Activated T-cell treated with anti-CD3 and anti-CD28 coated beads, Interleukin-2, amount 50 U/mL, for 1 hour (primary cell): ENCODE results near the gene BRINP2.

Experiments used
- DNase-seq: peaks from one replicate; pipeline ENCODE4 v3.0.0-alpha.2; 2020

BRINP2 gene

GRCh38 chr1:177165069-177165439, 5.7 kb upstream of the BRINP2 start:
- DNase-seq = no peak

- no peak for DNase-seq
Observed at GRCh38 chr1:177171536-177172123, 872 bp downstream of the BRINP2 start.

- DNase-seq = no peak
Observed at GRCh38 chr1:177172272-177172671, 1.5 kb downstream of the BRINP2 start.

DNA sequence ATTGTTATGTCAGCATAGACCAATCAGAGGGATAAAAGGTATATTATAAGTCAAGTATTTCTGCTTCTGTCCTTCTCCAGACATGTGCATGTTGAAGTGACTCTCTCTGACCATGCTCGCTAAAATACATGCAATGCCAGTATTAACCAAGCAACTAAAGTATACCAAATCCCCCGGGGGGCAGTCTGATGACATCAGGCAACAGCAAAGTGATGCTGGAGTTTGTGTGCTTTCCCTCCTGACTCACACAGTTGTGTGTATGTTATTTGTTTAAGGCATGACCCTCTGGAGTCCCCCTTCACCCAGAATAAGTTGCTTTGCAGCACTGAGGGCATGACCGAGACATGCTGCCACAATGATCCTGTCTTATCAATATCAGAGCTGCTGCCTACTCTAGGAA, 2.1 kb downstream of the BRINP2 start:
- no peak for DNase-seq

DNA sequence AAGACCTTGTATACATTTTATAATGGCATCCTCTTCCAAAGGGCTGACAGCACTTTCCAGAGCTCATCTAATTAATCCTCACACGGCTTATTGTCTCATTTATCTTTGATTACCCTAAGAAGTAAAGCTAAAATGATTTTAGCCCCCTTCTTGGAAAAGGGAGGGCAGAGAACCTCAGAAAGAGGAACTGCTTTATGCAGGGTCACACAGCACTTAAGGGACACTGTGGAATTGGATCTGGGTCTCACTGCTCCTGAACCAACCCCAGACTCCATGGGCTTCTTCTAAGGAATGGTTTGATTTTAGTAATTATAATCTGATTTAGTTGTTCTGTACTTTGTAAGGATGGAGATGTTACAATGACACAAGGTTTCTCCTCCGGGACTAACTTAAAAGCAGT, 3.2 kb downstream of the BRINP2 start:
- no peak for DNase-seq

- DNase-seq = no peak
Observed at GRCh38 chr1:177174921-177175634, 4.3 kb downstream of the BRINP2 start.

- no peak for DNase-seq
Observed at GRCh38 chr1:177181280-177181630, 10.5 kb downstream of the BRINP2 start.

DNA sequence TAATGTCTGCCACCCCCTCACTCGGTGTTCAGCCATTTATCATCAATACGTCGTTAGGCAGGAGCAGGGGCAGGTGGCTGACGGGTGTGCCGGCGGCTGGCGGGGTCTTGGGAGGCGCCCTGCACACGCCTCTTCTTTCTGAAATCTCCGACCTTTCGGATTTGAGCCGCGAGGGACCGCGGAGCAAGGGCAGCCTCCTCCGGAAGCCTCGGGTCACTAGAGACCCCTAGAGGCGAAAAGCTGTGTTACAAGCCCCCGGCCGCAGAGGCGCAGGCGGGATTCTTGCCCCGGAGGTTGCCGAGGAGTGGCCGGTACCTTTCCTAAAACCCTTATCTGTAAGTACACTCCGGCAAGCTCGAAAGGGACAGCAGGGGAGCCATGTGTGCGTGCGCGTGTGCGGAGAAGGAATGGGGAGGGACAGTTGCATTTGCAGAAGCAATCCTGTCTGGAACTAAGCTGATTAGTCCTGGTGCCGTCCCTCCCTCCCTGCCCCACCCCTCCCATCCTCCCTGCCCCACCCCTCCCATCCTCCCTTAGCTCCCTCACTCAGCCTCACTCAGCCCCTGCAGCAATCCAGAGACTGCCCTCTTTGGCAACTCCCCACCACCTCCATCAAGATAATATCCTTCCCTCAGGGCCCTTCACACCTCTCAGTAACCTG, 11.0 kb downstream of the BRINP2 start:
- no peak for DNase-seq

- no peak for DNase-seq
Observed at GRCh38 chr1:177183836-177184235, 13.1 kb downstream of the BRINP2 start.

DNA sequence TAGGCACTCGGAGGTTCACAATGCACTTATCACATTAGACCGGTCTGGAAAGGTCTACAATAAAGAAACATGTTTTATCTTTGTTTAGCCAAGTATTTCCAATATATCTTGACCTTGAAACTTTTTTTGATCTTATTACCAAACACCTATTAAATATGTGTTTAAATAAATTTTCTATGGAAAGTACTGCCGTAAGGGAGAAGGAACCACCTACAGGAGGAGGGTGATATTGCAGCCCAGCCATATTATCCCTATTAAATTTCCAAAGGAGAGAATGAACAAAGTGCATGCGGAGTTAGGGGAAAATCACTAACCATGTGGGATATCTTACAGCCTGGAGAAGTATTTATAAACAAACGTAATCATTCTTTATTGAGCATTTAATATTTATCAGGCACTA, 14.5 kb downstream of the BRINP2 start:
- DNase-seq = no peak

- no peak for DNase-seq
Observed at GRCh38 chr1:177186639-177187038, 15.9 kb downstream of the BRINP2 start.

DNA sequence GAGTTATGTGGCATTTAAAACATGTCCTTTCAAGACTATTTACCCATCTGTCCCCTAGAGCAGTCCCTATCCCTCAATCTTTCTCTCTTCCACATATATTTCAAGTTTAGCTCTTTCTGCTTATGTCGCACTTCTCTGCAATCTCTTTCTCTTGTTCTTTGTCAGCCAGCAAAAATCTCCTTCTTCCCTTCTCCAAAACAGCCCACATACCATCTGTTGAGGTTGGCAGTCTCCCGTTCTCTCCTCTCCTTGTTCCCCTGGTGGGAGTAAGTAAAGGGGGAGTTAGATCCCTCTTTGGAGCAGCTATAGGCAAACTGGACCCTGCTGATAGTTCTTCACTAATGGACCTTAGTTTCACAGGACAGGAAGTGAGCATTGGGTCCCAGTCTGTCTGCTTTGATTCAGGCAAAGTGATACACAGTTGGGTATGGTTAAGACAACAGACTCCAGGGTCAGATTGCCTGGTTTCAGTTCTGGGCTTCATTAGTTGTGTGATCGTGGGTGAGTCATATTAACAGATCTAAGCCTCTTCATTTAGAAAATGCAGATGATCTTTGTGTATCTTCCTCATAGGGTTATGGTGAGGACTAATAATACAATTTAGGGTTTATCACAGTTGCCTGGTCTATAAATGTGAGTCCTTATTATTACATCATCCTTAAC, 19.7 kb downstream of the BRINP2 start:
- DNase-seq = no peak

- DNase-seq = no peak
Observed at GRCh38 chr1:177198243-177198642, 27.5 kb downstream of the BRINP2 start.

- DNase-seq = no peak
Observed at GRCh38 chr1:177200290-177200689, 29.5 kb downstream of the BRINP2 start.

GRCh38 chr1:177206831-177207355, 36.1 kb downstream of the BRINP2 start:
- no peak for DNase-seq

GRCh38 chr1:177208920-177209319, 38.2 kb downstream of the BRINP2 start:
- DNase-seq = no peak

DNA sequence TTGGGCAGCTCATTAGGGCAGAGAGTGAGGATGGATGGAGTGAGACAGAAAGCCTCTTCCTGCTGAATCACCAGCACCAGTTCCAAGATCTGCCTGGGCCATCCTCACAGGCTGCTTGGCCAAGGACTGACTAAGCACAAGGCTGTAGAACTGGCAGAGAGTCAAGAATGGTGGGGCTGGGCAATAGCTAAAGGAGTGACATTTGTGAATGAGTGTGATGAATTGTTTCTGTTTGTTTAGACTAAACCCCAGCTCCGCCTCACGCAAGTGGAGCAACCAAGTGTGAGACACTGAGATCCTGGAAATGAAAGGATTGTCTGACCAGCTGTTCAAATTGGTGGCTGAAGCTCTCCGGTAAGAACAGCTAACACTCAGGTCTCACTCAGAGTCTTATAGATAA, 38.6 kb downstream of the BRINP2 start:
- DNase-seq = no peak

- DNase-seq = no peak
Observed at GRCh38 chr1:177210071-177210470, 39.3 kb downstream of the BRINP2 start.

- no peak for DNase-seq
Observed at GRCh38 chr1:177211231-177211630, 40.5 kb downstream of the BRINP2 start.

DNA sequence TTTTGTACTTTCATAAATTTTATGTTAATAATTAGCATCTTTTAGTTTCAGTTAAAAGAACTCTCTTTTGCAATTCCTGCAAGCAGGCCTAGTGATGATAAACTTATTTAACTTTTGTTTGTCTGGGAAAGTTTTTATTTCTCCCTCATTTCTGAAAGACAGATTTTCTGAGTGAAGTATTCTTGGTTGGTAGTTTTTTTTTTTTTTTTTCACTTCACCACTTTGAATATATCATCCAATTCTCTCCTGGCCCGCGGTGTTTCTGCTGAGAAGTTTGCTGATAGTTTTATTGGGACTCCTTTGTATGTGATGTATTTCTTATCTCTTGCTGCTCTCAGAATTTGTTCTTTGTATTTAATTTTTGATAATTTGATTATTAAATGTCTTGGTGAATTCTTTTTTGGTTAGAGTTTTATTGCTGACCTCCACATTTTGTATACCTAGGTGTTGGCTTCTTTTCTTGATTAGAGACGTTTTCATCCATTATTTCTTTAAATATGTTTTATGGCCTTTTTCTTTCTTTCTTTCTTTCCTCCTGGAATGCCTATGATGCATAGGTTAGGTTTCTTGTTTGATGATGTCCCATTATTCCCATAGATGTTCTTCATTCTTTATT, 45.9 kb downstream of the BRINP2 start:
- DNase-seq = no peak

DNA sequence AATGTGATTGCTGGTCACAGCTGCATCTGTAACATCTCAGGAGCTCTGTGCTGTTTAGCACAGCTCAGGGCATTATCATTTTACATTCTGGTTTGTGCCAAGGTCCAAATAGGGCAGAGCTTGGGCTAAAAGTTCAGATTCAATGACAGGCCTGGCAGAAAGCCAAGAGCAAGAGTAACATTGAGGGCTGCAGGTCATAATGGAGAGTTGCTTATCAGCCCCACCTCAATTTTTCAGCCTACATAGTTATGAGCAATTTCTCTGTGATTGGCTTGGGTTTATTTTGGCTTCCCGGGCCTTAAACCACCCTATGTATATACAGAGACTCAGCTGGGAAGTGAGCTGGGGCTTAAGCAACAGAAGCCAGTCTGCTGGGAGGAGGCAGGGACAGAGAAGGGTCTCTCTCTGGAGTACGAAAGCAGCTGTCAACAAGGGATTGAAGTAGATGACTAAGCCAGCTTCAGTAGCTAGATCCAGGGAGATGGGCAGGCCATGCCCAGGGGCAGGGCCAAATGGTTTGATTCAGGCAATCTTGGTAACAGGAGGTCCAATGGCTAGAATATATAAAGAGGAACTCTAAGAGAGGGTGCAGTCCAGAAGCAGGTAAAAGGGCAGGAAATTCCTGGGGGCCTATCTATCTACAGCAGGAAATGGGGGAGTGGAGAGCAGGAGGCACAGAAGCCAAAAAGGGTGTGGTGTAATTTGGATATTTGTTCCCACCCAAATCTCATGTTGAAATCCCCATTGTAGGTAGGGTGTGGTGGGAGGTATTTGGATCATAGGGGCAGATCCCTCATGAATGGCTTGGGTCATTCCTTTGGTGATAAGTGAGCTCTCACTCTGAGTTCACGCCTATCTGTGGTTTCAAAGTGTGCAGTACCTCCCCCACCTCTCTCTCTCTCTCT, 49.0 kb downstream of the BRINP2 start:
- DNase-seq = no peak

GRCh38 chr1:177223359-177223758, 52.6 kb downstream of the BRINP2 start:
- no peak for DNase-seq
